ENCODE data around the gene CLIC6.

The CLIC6 gene

GRCh38 chr21:34668803-34669148 lies at the start of gene CLIC6:
TSS of gene CLIC6 (plus strand) at chr21:34668994. CDS start at chr21:34669389, 395 bp downstream.
- no peaks in the 10 kb centered on the region for H3K4me1 Mint-ChIP-seq
- peaks cover 94% of the 10 kb centered on the region for H3K27me3 Mint-ChIP-seq (ENCODE audit: low read depth, poor library complexity)
- H3K9me3 Mint-ChIP-seq, result peaks cover 7% of the 10 kb centered on the region
- H3K36me3 Mint-ChIP-seq (ENCODE audit: low read depth), result no peaks in the 10 kb centered on the region
- TF ChIP-seq CTCF (IDR thresholded peaks at IDR 0.05), result no peak
- DNase-seq, result peak; percentile 40
- peak within 1 kb of the TSS; percentile 74 for H3K4me3 Mint-ChIP-seq
- H3K27ac Mint-ChIP-seq, result no peak within 1 kb of the TSS

GRCh38 chr21:34619841-34620665 lies 48.7 kb upstream of the CLIC6 start:
- TF ChIP-seq CTCF (IDR thresholded peaks at IDR 0.05), result no peak
- Mint-ChIP-seq H3K9me3 (no peaks in the 10 kb centered on the region), H3K27ac (no peak overlapping the region), H3K4me1 (peaks cover 13% of the 10 kb centered on the region), H3K36me3 (ENCODE audit: low read depth) (no peaks in the 10 kb centered on the region), H3K27me3 (ENCODE audit: low read depth, poor library complexity) (peaks cover 23% of the 10 kb centered on the region), H3K4me3 (no peak overlapping the region)
- no peak for DNase-seq

GRCh38 chr21:34621434-34622350 lies 47.1 kb upstream of the CLIC6 start:
- H3K4me3 Mint-ChIP-seq, result no peak overlapping the region
- no peak overlapping the region for H3K27ac Mint-ChIP-seq
- H3K9me3 Mint-ChIP-seq, result no peaks in the 10 kb centered on the region
- DNase-seq, result no peak
- peaks cover 15% of the 10 kb centered on the region for H3K4me1 Mint-ChIP-seq
- H3K27me3 Mint-ChIP-seq (ENCODE audit: low read depth, poor library complexity), result peaks cover 20% of the 10 kb centered on the region
- no peak for TF ChIP-seq CTCF (IDR thresholded peaks at IDR 0.05)
- H3K36me3 Mint-ChIP-seq (ENCODE audit: low read depth), result no peaks in the 10 kb centered on the region

- H3K27me3 Mint-ChIP-seq (ENCODE audit: low read depth, poor library complexity), result peaks cover 5% of the 10 kb centered on the region
- DNase-seq, result no peak
- no peak overlapping the region for H3K4me3 Mint-ChIP-seq
- TF ChIP-seq CTCF (IDR thresholded peaks at IDR 0.05), result no peak
- H3K4me1 Mint-ChIP-seq, result peaks cover 15% of the 10 kb centered on the region
- no peaks in the 10 kb centered on the region for H3K9me3 Mint-ChIP-seq
- no peak overlapping the region for H3K27ac Mint-ChIP-seq
- H3K36me3 Mint-ChIP-seq (ENCODE audit: low read depth), result no peaks in the 10 kb centered on the region
Observed at GRCh38 chr21:34623516-34623915, 45.3 kb upstream of the CLIC6 start.

GRCh38 chr21:34625030-34625593 lies 43.7 kb upstream of the CLIC6 start:
- TF ChIP-seq CTCF (IDR thresholded peaks at IDR 0.05), result no peak
- H3K4me1 Mint-ChIP-seq, result peaks cover 11% of the 10 kb centered on the region
- DNase-seq, result no peak
- H3K9me3 Mint-ChIP-seq, result no peaks in the 10 kb centered on the region
- H3K27ac Mint-ChIP-seq, result no peak overlapping the region
- H3K36me3 Mint-ChIP-seq (ENCODE audit: low read depth), result no peaks in the 10 kb centered on the region
- H3K4me3 Mint-ChIP-seq, result no peak overlapping the region
- peaks cover 5% of the 10 kb centered on the region for H3K27me3 Mint-ChIP-seq (ENCODE audit: low read depth, poor library complexity)

All from nephron progenitor cell (in vitro differentiated cells).